ENCODE data around the gene OSTM1.

OSTM1 gene

GRCh38 chr6:108100003-108100402 lies 25.5 kb upstream of the OSTM1 start:
- no peak for DNase-seq

GRCh38 chr6:108097882-108098281 lies 23.3 kb upstream of the OSTM1 start:
- no peak for DNase-seq

GRCh38 chr6:108093781-108094300 lies 19.3 kb upstream of the OSTM1 start:
- DNase-seq, result no peak

DNA sequence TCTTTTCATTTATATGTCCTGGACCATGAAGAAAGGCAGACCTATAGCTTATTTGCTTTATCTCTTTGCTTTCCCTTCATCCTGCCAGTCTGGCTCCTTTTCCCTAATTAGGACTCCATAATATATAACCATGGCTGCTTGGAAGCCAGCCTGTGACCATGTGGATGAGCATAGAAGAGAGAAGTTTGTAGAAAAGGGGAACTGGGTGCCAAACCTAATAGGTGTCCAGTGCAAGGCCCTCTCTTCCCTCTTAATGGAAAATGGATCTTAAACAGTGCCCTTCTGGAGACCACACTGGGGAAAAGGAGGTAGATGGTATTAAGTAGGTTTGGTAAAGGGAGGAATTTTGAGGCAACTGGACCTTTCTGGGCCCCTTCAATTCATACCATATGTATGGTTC lies 16.7 kb upstream of the OSTM1 start:
- DNase-seq, result no peak

- no peak for DNase-seq
Measured at GRCh38 chr6:108083349-108083748, 8.8 kb upstream of the OSTM1 start.

GRCh38 chr6:108082539-108082938 lies 8.0 kb upstream of the OSTM1 start:
- no peak for DNase-seq

GRCh38 chr6:108080010-108080780 lies 5.7 kb upstream of the OSTM1 start:
- no peak for DNase-seq

GRCh38 chr6:108078191-108078590 lies 3.6 kb upstream of the OSTM1 start:
- DNase-seq, result no peak

DNA sequence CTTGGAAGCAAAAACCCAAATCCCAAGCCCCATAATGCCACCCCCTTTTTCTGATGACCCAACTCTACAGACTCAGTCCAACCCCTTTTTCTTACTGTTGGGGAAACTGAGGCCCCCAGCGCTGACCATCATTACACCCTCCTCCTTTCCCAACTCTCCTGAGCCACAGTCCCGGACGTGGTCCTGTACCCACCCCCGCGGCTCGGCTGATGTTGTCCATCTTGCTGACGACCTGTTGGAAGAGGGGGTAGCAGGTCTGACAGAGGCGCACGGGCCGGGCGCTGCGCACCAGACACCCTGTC lies 533 bp downstream of the OSTM1 start:
- no peak for DNase-seq

GRCh38 chr6:108071736-108072276 lies 2.7 kb downstream of the OSTM1 start:
- no peak for DNase-seq

DNA sequence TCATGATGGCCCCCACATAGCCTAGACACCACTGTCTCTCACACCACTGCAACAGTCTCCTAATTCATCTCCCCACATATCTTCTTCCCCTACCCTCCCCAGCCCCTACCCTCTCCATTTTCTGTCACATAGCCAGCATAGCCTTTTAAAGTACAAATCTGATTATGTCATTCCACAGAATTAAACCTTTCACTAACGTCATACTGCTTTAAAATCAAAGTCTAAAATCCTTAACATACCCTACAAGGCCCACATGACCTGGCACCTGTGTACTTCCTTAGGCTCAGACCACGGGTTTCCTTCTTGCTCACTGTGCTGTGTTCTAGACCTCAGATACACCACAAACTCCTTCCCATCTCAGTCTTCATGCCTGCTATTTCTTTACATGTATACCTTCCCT lies 5.9 kb downstream of the OSTM1 start:
- DNase-seq, result peak; percentile 74

DNA sequence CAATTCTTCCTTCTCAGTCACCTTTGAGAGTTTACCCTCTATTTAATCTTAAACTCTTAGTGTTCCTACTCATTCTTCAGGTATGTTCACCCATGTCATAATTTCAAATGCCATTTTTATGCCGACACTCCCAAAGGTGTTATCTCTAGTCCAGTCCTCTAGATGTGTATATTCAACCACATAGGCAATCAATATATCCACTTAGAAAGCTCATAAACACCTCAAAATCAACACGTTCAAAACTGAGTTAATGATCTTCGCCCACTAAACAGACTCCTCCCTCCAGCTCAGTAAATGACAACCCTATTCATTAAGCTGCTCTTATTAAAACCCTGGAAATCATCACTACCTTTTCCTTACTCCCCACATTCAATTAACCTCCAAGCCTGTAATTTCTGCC lies 6.4 kb downstream of the OSTM1 start:
- DNase-seq, result no peak

DNA sequence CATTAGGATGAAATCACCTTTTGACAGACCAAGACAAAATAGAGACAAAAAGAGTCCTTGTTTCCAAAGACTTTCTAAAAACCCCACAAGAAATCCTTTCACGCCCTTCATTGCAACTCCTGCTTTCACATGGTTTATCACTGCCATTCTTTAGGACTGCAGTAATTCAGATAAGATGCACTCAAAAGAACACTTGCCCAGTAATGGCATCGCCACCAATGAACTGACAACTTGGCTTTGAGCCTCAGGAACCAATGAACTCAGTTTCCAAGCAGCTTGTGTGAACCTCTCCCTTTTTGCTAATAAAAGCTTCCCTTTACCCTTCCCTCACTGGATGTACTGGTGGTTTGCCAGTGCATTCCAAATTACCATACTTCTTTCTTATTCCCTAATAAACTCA lies 21.8 kb downstream of the OSTM1 start:
- DNase-seq, result no peak

- DNase-seq, result no peak
Measured at GRCh38 chr6:108051481-108051880, 23.1 kb downstream of the OSTM1 start.

- no peak for DNase-seq
Measured at GRCh38 chr6:108039681-108040080, 34.9 kb downstream of the OSTM1 start.

DNA sequence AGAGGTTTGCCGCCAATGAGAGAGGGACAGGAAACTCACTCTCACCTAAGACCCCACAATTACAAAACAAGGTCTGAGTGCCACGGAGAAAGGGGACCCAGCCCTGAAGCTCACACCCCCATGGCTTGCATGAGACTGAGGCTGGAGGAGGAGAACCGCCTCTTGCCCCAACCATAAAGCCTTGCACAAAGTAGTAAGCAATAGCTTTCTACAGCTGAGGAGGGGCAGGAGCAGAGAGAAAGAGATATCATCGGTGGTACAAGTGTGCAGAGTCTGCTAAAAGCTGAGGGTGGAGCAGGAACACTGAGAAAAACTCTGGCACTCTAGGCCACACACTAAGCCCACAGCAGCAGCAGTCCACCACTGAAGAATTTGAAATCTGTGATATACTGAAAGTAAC lies 37.7 kb downstream of the OSTM1 start:
- no peak for DNase-seq

DNA sequence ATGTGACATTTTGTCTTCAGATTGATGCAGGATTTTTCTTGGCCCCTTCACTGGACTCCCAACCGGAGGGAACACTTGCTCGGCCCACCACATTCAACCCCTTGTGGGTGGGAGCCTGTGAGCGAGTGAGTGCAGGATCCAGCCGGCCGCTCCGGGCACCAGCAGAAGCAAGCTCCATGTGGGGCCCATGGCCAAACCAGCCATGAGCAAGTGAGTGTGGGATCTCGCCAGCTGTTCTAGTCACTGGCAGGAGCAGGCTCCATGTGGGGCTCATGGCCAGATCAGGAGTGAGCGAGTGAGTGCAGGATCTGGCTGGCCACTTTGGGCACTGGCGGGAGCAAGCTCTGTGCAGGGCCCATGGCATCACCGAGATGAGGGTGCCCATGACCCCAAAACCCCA lies 42.6 kb downstream of the OSTM1 start:
- DNase-seq, result no peak

DNA sequence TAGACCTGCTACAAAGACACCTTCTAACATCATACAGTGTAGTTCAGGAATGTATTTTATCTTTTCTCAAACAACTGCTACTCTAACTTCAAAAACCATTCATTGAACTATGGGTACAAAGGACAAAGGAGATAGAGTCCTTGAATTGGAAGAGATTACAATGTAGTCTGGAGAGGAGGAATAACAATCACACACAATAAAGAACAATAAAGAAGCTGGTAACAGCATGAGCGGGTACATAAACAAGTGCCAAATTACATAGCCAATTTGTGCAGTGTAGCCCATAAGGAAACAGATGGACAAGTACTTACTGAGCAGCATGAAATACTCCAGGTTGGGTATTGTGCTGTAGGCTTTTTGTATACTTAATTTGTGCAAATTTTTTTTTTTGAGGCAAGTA lies 44.3 kb downstream of the OSTM1 start:
- DNase-seq, result no peak

DNA sequence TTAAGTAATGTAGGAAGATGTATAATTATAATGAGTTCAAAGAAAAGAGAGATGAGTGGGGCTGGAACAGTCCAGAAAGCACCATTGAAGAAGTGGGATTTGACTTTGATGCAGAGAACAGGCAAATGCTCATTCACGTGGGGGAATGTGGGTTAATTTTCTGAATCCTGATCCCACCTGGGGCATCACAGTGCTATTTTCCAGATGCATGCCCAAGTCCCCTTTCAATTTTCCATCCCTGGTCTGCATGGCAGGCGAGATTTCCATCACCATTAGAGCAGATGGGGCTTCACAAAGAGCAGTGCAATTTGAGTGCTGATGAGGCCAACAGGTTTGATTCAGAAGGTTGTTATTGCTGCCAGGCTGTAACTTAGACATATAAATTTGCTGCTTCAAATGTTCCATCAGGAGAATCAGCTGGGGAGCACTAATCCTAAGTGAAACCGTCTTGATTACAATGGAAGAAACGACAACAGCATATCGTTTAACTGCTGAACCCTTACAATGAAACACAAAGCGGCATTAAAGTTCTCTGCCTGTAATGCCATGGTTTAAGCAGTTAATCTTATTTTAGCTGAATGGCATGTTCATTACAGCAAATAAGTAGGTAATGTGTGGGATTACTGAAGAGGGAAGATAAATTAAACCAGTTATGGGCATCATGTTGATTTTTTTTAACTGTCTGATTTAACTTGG lies 45.2 kb downstream of the OSTM1 start:
- no peak for DNase-seq

GRCh38 chr6:108027594-108027993 lies 46.9 kb downstream of the OSTM1 start:
- no peak for DNase-seq

DNA sequence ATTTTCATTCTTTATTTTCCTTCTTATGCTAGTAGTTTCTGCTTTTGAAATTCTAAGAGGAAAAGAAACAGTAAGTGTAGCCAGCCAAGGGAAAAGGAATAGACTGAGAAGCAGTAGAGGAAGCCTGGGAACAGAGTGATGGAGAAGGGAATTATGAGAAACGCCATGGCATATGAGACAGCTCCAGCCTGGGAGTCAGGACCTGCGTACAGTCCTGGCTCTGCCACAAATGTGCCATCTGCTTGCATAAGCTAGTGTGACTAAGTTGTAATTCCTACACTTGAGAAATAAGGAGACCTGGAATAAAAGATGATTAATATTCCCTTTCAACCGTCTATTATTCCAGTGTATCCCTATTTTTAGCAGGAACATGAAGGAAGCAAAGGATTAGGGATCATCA lies 47.5 kb downstream of the OSTM1 start:
- no peak for DNase-seq

DNA sequence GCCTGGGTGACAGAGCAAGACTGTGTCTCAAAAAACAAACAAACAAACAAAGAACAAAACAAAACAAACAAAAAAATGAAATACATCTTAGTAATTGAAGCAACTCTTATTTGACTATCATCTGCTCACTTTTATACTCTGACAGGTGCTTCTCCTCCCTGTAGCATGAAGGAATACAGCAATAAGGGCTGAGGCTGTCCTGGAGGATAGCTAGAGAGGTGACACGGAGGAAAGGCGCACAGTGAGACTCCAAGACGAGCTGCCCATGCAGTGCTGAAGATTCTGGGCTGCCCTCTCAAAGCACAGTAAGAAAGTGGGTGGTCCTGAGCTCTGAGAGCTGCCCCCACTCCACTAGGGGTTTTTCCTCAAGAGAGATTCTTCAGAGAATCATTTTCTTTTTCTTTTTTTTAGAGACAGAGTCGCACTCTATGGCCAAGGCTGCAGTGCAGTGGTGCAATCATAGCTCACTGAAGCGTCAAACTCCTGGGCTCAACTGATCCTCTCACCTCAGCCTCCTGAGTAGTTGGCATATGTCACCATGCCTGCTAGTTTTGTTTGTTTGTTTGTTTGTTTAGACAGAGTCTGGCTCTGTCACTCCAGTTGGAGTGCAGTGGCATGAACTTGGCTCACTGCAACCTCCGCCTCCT lies 50.0 kb downstream of the OSTM1 start:
- no peak for DNase-seq

GRCh38 chr6:108020472-108021116 lies 53.9 kb downstream of the OSTM1 start:
- no peak for DNase-seq

All from activated CD4-positive, alpha-beta T cell treated with anti-CD3 and anti-CD28 coated beads, Interleukin-10, Interleukin-2, amounts not matched to agents 100 ng/mL and 50 ng/mL, durations not matched to agents 16 hours and 8 hours (primary cell).